DMS153 treated with DMSO at 0.1 percent for 48 hours (cell line): ENCODE measurements around the gene SNX8.

Source experiments
- DNase-seq: peaks from one replicate; lab custom pipeline; 2025; ENCODE audit not compliant: unreplicated experiment; lab: John Stamatoyannopoulos, UW

The SNX8 gene

DNA sequence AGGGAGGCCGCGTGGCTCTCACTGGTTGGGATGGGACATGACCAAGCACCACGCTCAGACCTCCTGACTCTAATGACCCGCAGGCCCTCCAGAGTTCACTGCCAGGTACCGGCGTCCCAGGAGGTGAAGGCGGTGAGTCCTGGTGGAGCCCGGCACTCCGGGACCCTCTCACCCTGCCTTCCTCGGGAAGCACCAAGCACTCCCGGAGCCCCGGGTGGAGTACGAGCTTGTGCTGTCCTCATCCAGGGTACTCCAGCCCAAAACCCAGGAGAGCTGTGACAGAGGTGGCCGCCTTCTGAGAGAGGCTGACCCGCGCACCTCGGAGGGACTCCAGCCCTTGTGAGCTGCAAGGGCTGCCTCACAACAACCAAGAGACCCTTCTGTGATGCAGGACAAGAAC lies 90.9 kb downstream of the SNX8 start:
- DNase-seq: no peak

DNA sequence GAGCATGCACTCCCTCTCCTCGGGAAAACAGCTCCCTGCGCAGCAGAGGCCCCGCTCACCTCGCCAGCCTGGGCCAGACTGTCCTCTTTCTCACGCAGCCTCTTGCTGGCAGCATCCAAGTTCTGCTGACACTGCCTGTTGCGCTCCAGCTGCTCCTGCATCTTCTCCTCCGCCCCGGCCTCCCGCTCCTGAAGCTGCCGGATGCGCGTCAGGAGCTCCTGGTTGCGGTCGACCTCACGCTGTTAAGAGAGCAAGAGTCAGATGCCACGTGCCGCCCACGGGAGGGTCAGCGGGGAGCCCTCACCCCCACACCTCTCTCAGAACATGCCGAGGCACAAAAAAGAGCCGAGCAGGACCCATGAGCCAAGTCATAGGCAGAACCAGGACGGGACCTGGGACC lies 91.7 kb downstream of the SNX8 start:
- DNase-seq: no peak

DNA sequence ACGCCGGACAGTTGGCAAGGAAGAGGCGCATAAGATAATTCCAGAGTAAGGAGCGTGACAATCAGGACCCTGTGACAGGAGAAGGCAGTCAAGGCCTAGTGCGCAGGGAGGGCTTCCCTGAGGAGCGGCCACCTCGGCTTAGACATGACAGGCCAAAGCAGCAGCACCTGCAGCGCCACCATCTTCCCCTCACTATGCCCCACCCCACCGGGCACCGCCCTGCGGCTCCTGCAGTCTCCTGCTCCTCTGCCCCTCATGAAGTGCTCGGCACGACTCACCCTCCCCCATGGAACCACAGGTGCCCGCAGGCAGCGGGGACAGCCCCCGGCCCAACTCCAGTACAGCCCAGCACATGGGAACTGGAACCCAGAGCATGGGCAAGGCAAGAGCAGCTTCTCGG lies 93.3 kb downstream of the SNX8 start:
- no peak for DNase-seq

DNA sequence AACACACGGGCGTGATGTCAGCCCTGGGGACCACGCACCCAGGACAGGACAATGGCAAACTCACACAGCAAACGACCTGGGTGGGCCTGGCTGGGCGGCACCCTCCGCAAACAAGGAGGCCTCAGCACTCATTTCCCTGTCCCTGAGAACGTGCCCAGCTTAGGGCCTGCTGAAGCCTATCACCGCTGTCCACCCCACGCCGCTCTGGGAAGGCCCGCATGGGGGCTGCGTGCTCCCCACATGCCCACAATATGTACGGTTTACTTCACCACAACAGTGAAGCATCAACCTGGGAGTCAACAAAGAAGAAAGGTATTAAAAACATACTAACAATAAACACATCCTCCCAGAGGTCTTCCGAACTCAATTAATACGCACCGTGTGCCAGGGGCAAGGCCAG lies 93.7 kb downstream of the SNX8 start:
- no peak for DNase-seq

DNA sequence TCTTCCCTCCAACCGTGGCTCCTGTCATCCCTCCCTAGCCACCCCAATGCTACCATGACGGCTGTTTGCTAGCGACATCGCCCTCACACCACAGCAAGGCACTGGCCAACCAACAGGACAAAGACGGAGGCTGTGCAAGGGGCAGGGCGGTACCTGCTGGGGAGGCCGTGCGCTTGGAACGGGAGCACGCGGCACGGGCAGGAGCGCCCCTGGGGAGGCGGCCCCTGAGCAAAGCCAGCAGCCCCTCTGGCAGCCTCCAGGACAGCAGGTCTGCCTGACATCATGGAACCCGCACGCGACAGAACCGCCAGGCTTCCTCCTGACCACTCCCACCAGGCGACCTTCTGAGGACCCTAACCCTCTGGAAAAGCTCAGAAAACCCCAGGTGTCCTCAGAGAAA lies 94.2 kb downstream of the SNX8 start:
- DNase-seq: no peak

DNA sequence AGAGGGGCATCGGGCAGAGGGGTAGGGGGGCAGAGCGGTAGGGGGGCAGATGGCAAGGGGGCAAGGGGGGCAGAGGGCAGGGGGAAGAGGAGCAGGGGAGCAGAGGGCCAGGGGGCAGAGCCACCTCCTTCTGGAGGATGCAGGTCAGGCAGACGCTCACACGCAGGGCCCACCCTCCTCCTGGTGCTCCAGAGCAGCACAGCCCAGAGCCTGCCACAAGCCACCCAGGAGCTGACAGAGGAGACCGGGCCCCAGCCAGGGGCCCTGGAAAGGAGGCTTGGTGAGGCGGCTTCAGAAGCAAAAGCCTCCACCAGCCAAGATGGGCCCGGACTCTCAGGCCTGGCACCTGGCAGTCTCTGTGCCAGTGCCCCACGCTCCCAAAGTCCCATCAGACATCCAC lies 94.6 kb downstream of the SNX8 start:
- no peak for DNase-seq

DNA sequence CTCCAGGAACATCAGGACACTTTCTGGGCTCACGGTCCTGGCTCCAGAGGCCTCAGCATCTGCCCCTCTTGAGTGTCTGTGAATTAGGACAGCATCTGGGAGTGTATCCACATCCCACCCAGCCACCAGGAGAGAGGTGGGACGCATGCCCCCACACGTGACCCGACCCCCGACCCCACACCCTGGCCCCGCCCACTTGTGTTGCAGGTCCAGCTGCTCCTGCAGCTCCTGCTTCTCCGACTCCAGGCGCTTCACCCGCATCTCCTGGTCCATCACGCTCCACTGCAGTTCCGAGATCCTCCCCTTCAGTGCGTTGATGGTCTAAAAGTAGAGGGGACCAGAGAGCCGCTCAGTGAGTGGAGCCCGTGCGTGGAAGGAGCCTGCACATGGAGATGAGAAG lies 95.1 kb downstream of the SNX8 start:
- DNase-seq: no peak

DNA sequence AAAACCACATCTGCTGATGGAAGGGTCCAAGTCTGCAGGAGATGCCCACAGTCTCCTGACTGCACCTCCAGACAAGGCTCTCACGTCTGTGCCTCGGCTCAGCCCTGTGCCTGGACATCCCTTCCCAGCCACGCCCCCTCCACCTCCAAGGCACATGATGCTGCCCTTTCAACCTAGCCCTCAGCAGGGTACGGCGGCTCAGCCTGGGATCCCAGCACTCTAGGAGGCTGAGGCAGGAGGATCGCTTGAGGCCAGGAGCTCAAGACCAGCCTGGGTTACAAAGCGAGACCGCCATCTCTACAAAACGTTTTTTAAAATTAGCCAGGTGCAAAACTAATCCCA lies 95.8 kb downstream of the SNX8 start:
- no peak for DNase-seq

DNA sequence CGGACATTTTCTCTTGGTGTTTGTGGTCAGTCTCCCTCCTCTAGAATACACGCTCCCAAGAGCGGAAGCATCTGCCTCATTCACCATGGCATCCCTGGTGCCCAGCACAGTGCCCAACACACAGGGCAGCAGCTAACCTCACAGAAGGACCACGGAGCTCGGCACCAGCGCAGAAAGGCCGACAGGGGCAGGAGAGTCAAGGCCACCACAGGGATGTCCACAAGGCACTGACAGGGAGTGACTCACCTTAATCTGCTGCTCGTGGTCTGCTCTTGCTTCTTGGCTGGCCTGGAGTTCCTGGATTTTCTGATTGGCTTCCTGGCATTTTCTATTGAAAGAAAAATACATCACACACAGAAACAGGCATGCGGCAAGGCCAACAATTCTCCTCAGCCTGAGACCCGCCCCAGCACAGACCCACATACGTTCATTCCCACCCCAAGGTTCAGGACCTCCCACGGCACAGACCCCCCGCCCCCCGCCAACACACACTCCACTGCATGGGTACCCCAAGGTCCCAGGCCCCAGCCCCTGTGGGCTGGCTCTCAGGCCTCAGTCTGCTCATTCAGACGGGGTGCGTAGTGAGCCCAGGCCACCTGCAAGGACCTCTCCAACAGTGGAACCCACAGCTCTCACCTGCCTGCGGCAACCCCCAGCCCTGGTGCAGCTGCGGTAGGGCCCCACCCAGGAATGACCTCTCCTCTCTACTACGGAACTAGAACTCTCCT lies 96.4 kb downstream of the SNX8 start:
- no peak for DNase-seq

DNA sequence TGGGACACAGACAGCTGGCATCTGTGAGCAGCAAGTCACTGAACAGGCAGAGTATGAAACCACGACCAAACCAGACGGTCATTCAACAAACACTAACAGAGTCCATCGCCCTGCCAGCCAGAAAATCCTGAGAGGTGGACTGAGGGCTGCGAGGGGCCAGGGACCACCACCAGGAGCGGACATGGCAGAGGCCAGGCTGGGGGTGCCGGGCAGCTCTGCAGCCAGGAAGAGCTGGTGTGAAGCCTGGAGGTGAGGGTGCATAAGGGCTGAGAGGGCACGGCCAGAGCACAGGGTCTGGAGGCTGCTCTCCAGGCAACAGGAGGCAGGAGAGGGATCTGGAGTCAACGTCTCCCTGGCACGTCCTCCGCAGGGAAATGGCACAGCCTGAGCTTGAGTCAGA lies 97.0 kb downstream of the SNX8 start:
- no peak for DNase-seq

DNA sequence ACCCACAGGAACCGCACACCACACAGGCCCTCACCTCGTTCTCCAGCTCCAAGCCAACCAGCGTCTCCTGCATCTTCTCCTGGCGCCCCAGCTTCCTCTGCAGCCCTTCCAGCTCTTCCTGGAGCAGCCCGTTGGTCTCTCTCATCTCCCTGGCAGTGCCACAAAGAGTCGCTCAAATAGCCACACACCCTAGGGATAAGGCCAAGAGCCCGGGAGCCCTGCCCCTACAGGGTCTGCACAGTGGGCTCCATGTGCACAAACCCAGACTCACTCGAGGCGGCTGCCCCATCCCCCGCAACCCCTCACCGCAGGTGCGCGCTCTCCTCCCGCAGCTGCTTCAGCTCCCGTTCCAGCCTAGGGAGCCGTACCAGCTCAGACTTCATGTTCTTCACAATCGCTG lies 98.4 kb downstream of the SNX8 start:
- no peak for DNase-seq

DNA sequence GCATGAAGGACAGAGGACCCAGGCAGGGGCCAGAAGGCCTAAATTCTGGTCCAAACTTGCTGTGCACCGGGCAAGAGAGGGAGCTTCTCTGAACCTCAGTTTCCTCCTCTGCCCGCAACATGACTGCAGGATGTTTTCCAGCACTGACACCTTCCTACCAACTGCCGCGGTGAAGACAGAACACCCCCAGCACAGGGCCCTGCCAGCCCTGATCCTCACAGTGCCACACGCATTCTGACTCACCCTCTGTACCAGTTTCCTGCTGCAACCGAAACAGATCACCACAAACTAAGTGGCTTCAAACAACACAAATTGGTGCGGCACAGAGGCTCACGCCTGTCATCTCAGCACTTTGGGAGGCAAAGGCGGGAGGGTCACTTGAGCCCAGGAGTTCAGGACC lies 99.6 kb downstream of the SNX8 start:
- no peak for DNase-seq

DNA sequence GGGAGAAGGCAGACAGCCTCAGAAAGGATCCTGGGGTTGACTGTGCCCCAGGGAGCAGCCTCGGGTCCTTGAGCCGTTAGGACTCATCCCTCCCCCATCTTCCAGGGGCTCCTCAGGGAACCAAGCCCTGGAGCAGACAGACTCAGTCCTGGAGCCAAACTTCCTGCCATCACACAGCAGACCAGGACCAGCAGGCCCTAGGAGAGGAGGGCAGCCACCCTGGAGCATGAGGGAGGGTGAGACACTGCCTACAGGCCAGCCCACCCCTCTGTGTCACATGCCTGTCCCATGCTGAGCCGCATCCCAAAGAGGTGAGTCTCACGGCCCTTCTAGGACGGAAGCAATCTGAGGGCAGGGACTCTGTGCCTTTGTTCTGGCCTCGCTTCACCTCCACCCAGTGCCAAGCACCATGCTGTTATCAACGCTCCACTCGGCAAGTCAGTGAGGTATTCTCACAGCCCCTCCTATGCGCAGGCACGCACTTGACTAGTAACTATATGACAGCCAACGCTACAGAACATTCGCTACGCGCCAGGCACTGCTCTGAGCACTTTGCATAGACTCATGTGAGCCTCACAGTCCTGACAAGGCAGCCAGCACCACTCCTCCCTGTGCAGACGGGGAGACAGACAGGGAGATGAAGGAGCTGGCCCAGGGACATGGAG lies 100.6 kb downstream of the SNX8 start:
- no peak for DNase-seq

DNA sequence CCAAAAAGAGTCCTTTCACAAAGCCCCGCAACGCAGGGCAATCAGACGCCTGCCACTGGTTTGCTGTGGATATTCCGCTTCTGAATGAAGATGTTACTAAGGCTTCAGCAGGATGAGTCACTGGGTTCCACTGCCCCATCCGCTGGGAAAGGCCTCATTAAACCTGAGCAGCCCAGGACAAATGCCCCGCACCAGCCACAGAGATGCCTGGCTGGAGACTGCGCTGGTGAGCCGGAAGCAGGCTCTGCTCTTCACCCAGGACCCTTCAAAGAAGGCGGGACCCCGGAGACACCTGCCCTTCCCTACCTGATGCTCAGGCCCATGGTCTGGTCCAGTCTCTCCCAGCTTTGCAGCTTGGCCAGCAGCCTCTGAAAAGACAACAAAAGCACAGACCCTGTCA lies 101.3 kb downstream of the SNX8 start:
- DNase-seq: no peak

DNA sequence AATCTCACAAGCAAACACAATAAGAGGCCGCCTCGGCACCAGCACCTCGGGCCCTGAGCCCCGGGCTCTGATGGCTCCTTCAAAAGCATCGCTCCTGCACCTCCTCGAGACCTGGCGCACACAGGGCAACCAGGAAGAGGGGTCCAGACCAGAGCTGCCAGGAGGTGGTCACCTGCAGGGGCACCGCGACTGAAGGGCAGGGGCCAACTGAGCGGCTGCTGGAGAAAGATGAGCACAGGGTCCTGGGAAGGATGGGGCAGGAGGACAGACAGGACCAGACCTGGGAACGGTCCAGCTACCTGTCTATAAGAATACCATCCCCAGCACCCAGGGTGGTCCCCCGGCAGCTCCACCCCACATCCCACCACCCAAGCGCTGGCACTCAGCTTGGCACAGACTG lies 102.3 kb downstream of the SNX8 start:
- DNase-seq: no peak

DNA sequence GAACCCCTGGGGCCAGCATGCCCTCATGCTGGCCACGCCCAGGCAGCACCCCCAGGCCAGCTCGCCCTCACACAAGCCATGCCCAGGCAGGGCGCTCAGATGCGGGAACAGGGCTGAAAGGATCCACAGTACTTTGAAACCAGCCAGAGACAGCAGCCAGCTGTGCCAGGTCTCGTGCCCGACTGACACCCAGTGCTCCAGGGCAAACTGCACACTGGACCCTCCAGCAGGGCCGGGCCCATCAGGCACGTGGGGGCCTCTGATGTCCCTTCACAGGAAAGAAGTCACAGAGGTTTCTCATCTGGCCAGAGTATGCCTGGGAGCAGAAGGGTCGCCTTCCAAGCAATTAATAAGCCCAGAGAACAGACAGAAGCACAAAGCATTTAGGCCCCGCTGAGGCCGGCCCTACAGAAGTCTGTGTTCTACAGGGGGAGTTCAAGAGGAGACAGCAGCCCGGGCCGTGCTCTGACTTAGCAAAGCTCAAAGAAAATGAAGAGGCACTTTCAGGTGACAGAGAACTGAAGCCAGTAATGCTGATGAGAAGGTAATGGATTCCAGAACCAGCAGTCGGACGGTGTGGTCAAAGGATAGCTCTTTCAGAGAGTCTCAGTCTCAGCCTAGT lies 102.9 kb downstream of the SNX8 start:
- no peak for DNase-seq

DNA sequence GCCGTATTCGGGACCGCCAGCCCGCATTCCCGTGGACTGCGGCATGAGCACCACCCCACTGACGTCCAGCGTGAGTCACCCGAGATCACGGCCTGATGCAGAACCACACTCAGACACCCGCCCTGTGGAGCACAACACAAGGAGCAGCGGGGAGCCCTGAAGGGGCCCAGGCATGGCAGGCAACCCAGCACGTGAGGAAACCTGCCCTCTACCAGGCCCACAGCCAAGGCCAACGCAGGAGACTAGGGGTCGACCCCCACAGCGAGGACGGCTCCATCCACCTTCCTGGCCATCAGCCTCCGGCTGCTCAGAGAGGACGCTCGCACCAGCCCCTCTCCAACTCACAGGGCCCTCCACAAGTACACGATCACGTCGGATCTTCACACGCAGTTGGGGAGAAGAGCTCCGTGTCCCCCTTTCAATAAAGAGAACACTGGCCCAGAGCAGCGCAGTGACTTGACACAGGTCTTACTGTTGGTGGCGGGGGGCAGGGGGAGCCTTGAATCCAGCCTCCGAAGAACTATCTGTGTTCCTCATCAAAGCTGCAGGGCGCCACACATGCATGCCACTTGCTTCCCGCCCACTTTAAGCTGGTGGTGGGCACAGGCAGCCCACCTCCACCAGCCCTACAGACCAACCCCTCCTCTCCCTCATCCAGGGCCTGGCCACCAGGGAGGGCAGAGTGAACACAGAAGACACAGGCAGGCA lies 103.5 kb downstream of the SNX8 start:
- DNase-seq: no peak

DNA sequence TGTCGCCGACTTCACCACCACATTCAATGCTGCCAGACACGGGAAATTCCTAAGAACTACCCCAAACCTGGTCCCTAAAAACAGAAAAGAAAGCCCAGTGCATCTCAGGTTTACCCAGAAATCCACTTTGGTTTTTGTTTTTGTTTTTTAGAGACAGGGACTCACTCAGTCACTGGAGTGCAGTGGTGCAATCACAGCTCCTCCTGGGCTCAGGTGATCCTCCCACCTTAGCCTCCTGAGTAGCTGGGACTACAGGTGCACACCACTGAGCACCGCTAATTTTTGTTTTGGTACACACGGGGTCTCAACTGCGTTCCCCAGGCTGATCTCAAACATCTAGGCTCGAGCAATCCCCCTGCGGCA lies 104.3 kb downstream of the SNX8 start:
- no peak for DNase-seq

DNA sequence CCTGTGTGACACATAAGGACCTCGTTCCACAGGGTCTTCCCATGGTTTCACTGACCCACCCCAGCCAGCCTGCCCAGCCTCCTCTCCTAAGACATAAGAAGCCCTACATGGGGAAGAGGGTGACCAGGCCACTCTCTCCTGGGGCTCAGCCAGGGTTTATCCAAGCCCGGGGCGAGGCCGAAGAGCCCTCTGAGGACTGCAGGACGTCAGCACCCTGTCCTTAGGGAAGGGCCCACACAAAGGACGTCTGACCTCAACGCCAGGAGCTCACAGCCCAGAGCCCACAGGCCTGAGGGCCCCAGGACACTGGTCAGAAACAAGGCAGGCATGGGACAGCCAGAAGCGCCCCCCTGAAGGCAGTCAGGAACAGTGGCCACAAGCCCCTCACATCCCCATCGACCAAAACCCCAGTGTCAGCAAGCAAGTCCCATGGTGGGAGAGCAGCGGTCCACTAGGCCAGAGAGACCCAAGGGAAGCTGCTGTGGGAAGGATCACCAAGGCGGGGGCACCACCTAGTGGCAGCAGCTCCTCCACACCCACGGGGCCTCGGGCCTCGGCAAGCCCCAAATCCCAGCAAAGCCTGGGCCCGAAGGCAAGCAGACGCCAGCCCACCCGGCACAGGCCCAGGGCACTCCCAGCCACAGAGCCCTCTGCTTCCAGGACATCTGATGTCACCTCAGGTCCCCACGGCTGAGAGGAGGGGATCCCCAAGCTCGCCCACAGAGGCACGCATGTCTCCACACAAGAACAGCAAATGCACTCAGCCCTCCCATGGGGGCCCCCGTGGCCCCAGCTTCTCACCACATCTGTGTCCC lies 104.9 kb downstream of the SNX8 start:
- DNase-seq: no peak

DNA sequence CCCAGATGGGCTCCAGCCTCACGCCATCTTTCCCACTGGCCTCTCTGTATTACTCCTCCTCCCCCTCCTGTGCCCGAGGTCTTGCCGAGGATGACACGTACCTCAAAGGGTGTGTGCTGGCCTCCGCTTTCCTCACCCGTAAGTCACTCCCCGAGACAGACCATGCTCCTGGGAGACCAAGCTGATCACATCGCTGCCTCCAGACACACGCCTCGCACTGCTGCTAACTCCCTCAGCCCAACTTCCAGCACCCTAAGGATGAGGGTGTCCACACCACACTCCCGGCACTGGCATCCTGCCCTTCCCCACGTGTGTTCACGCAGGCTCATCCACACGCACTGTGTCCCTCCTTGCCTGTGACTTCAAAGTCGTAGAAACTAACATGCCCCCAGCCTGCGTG lies 105.5 kb downstream of the SNX8 start:
- DNase-seq: no peak

DNA sequence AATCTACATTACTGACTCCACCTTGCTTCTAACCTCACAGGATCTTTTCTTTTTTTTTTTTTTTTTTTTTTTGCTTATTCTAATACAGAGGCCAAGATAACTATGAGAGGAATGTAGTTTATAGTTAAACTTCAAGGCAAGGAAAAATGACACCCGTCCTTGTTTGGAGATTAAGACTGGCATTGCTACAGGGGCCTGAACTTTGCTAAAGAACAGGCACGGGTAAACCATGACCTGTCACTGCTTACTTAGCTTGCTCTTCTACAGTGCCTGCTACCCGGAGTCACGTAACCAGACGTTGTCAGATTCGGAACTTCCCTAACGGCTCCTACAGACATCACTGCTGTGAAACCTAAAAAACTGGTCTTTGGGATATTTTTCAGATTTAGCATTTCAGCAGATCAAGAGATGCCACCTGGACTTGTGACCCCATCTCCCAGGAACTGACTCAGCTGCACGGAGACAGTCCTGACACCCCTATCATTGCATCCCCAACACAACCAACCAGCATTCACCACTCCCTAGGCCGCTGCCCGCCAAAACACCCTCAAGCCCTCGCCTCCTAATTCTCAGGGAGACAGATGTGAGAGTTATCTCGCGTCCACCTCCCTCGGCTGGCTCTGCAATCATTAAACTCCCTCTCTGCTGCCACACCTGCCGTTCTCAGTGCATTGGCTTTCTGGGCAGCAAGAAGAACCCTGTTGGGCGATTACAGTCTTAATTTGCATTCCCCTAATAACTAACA lies 109.0 kb downstream of the SNX8 start:
- DNase-seq: no peak
